Measurements from ENCODE around the gene COQ4. TPM values are rescaled to one million over a fixed set of nuclear protein-coding genes. Genes with fewer than 3 reads are reported as not detected.

Gene COQ4
- total and polyA plus RNA-seq, 2 of the 8 experiments (the other 6 are each of a cell fraction or from before 2014, with no cell fraction given): 32.3 to 58.8 TPM

DNA sequence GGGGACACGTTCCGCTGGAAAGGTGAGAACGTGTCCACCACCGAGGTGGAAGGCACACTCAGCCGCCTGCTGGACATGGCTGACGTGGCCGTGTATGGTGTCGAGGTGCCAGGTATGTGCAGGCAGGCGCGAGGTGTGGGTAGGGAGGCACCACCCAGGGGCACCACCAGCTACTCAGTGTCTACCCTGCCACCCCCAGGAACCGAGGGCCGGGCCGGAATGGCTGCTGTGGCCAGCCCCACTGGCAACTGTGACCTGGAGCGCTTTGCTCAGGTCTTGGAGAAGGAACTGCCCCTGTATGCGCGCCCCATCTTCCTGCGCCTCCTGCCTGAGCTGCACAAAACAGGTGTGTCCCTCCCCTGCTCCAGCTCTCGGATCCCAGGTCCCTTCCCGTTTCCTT lies 32.8 kb downstream of the COQ4 start (continued):
- TF ChIP-seq, protein P1, sequence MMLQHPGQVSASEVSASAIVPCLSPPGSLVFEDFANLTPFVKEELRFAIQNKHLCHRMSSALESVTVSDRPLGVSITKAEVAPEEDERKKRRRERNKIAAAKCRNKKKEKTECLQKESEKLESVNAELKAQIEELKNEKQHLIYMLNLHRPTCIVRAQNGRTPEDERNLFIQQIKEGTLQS (IDR thresholded peaks at IDR 0.05; ENCODE audit: insufficient read depth, low read depth, low read length): no peak
- TF ChIP-seq TCF12 (IDR thresholded peaks at IDR 0.05; ENCODE audit: low read depth, low read length) (no peak), JUND (IDR thresholded peaks at IDR 0.05; ENCODE audit: low read length) (no peak), SP1 (IDR thresholded peaks at IDR 0.05; ENCODE audit: low read depth, low read length) (no peak), TAF1 (IDR thresholded peaks at IDR 0.05; ENCODE audit: low read depth, low read length) (no peak), SAP30 (IDR thresholded peaks at IDR 0.05; ENCODE audit: insufficient read depth, insufficient replicate concordance, low read length) (no peak), JUN (IDR thresholded peaks at IDR 0.05; ENCODE audit: low read depth, low read length) (no peak)
